MG63 (cell line): ENCODE data around the gene XRCC6. TPM values are rescaled to one million over a fixed set of nuclear protein-coding genes. Genes with fewer than 3 reads are reported as not detected.
"Not testable (repeated sequence)": the region's sequence is repeated elsewhere in the genome, so short reads cannot be mapped to it uniquely, and the experiment has no call there.

ENCODE experiments used
- DNase-seq: peaks from one replicate; pipeline ENCODE4 v3.0.0-alpha.2; 2020
- H3K27me3 ChIP-seq: fragments of 250-450 bp; sonication (Bioruptor Pico); 2 replicates; pipeline ENCODE4 v1.5.1; 2020; ENCODE audit warnings: mild to moderate bottlenecking, moderate library complexity
- H3K36me3 ChIP-seq: fragments of 250-450 bp; sonication (Bioruptor Pico); 2 replicates; pipeline ENCODE4 v1.5.1; 2020; ENCODE audit warnings: mild to moderate bottlenecking, moderate library complexity
- H3K4me3 ChIP-seq: fragments of 250-450 bp; sonication (Bioruptor Pico); 2 replicates; pipeline ENCODE4 v1.5.1; 2020; ENCODE audit warnings: mild to moderate bottlenecking, moderate library complexity
- H3K9me3 ChIP-seq: fragments of 250-450 bp; sonication (Bioruptor Pico); 2 replicates; pipeline ENCODE4 v1.5.1; 2020; ENCODE audit warnings: mild to moderate bottlenecking, moderate library complexity
- total RNA-seq: library from RNA; depleted of rRNA; stranded (reverse); fragments of >200 nt; shearing (Covaris generic); gene quantifications from 2 replicates; pipeline ENCODE4 v1.2.3, GENCODE V29; 2014; ENCODE audit warnings: low replicate concordance

Gene XRCC6
- total RNA-seq, 1 experiment from 2014 or later, result 634 TPM

GRCh38 chr22:41661713-41662112 lies 40.6 kb downstream of the XRCC6 start:
- Histone ChIP-seq H3K36me3 (peaks cover 86% of the 10 kb centered on the region), H3K9me3 (no peaks in the 10 kb centered on the region), H3K4me3 (no peak overlapping the region), H3K27me3 (no peaks in the 10 kb centered on the region)
- DNase-seq, result no peak

- not testable (repeated sequence) for H3K9me3 ChIP-seq, H3K4me3 ChIP-seq, DNase-seq, H3K27me3 ChIP-seq
- H3K36me3 ChIP-seq, result peaks cover 74% of the 10 kb centered on the region
Measured at GRCh38 chr22:41663594-41663993, 42.5 kb downstream of the XRCC6 start.

- DNase-seq, result no peak
- no peaks in the 10 kb centered on the region for H3K27me3 ChIP-seq
- H3K4me3 ChIP-seq, result no peak overlapping the region
- peaks cover 71% of the 10 kb centered on the region for H3K36me3 ChIP-seq
- no peaks in the 10 kb centered on the region for H3K9me3 ChIP-seq
Measured at GRCh38 chr22:41664490-41664889, 43.4 kb downstream of the XRCC6 start.

- no peaks in the 10 kb centered on the region for H3K9me3 ChIP-seq
- no peak overlapping the region for H3K4me3 ChIP-seq
- DNase-seq, result no peak
- no peaks in the 10 kb centered on the region for H3K27me3 ChIP-seq
- H3K36me3 ChIP-seq, result peaks cover 69% of the 10 kb centered on the region
Measured at GRCh38 chr22:41664951-41665350, 43.9 kb downstream of the XRCC6 start.

- Histone ChIP-seq H3K27me3 (no peaks in the 10 kb centered on the region), H3K36me3 (peaks cover 48% of the 10 kb centered on the region), H3K4me3 (no peak overlapping the region), H3K9me3 (no peaks in the 10 kb centered on the region)
- no peak for DNase-seq
Measured at GRCh38 chr22:41668971-41669911, 48.1 kb downstream of the XRCC6 start.

GRCh38 chr22:41672096-41672495 lies 51.0 kb downstream of the XRCC6 start:
- H3K4me3 ChIP-seq, H3K9me3 ChIP-seq, H3K27me3 ChIP-seq, DNase-seq: not testable (repeated sequence)
- peaks cover 49% of the 10 kb centered on the region for H3K36me3 ChIP-seq

GRCh38 chr22:41672780-41673509 lies 51.9 kb downstream of the XRCC6 start:
- DNase-seq, result no peak
- Histone ChIP-seq H3K4me3 (no peak overlapping the region), H3K36me3 (peaks cover 55% of the 10 kb centered on the region), H3K9me3 (no peaks in the 10 kb centered on the region), H3K27me3 (no peaks in the 10 kb centered on the region)

GRCh38 chr22:41674846-41675340 lies 53.8 kb downstream of the XRCC6 start:
- Histone ChIP-seq H3K4me3 (no peak overlapping the region), H3K27me3 (no peaks in the 10 kb centered on the region), H3K9me3 (no peaks in the 10 kb centered on the region), H3K36me3 (peaks cover 64% of the 10 kb centered on the region)
- no peak for DNase-seq

- DNase-seq, result no peak
- Histone ChIP-seq H3K9me3 (no peaks in the 10 kb centered on the region), H3K36me3 (peaks cover 70% of the 10 kb centered on the region), H3K4me3 (no peak overlapping the region), H3K27me3 (no peaks in the 10 kb centered on the region)
Measured at GRCh38 chr22:41676134-41676533, 55.0 kb downstream of the XRCC6 start.

GRCh38 chr22:41681616-41682015 lies 60.5 kb downstream of the XRCC6 start:
- peaks cover 57% of the 10 kb centered on the region for H3K36me3 ChIP-seq
- no peaks in the 10 kb centered on the region for H3K27me3 ChIP-seq
- no peak for DNase-seq
- peak overlapping the region; percentile 56 for H3K4me3 ChIP-seq
- no peaks in the 10 kb centered on the region for H3K9me3 ChIP-seq

GRCh38 chr22:41682033-41682807 lies 61.1 kb downstream of the XRCC6 start:
- Histone ChIP-seq H3K36me3 (peaks cover 53% of the 10 kb centered on the region), H3K4me3 (peak overlapping the region; percentile 56), H3K27me3 (no peaks in the 10 kb centered on the region), H3K9me3 (no peaks in the 10 kb centered on the region)
- peak; percentile 78 for DNase-seq

GRCh38 chr22:41683052-41683451 lies 62.0 kb downstream of the XRCC6 start:
- peak overlapping the region; percentile 56 for H3K4me3 ChIP-seq
- no peaks in the 10 kb centered on the region for H3K9me3 ChIP-seq
- H3K36me3 ChIP-seq, result peaks cover 54% of the 10 kb centered on the region
- no peaks in the 10 kb centered on the region for H3K27me3 ChIP-seq
- no peak for DNase-seq

GRCh38 chr22:41683616-41684015 lies 62.5 kb downstream of the XRCC6 start:
- Histone ChIP-seq H3K4me3 (no peak overlapping the region), H3K27me3 (no peaks in the 10 kb centered on the region), H3K36me3 (peaks cover 51% of the 10 kb centered on the region), H3K9me3 (no peaks in the 10 kb centered on the region)
- no peak for DNase-seq

GRCh38 chr22:41684194-41684593 lies 63.1 kb downstream of the XRCC6 start:
- H3K36me3 ChIP-seq, result peaks cover 46% of the 10 kb centered on the region
- no peak overlapping the region for H3K4me3 ChIP-seq
- H3K9me3 ChIP-seq, result no peaks in the 10 kb centered on the region
- DNase-seq, result no peak
- H3K27me3 ChIP-seq, result no peaks in the 10 kb centered on the region

- not testable (repeated sequence) for H3K9me3 ChIP-seq, DNase-seq, H3K27me3 ChIP-seq
- H3K36me3 ChIP-seq, result peaks cover 29% of the 10 kb centered on the region
- H3K4me3 ChIP-seq, result peak overlapping the region; percentile 98
Measured at GRCh38 chr22:41686890-41687289, 65.8 kb downstream of the XRCC6 start.

GRCh38 chr22:41687901-41688364 lies 66.8 kb downstream of the XRCC6 start:
- peak overlapping the region; percentile 98 for H3K4me3 ChIP-seq
- DNase-seq, result peak; percentile 23

More at GRCh38 chr22:41687901-41688364, 66.8 kb downstream of the XRCC6 start:
- Histone ChIP-seq H3K27me3 (no peaks in the 10 kb centered on the region), H3K36me3 (peaks cover 18% of the 10 kb centered on the region), H3K9me3 (no peaks in the 10 kb centered on the region)
